Ammon's horn (tissue), 1 donor: ENCODE data around the gene ACRBP.
A peak's percentile ranks its signal among the peaks of the same experiment; 100 is the strongest.

Source experiments
- DNase-seq: peaks from one replicate; pipeline ENCODE4 v3.0.0-alpha.2; 2016; ENCODE audit warnings: low spot score

The ACRBP gene

GRCh38 chr12:6646276-6647082, 753 bp downstream of the ACRBP start:
- no peak for DNase-seq

GRCh38 chr12:6644903-6645302, 2.3 kb downstream of the ACRBP start:
- peak; percentile 57 for DNase-seq

GRCh38 chr12:6644257-6644596, 3.0 kb downstream of the ACRBP start:
- peak; percentile 78 for DNase-seq

- DNase-seq: peak; percentile 61
These were observed 3.5 kb downstream of the ACRBP start for GRCh38 chr12:6643569-6644256.

DNA sequence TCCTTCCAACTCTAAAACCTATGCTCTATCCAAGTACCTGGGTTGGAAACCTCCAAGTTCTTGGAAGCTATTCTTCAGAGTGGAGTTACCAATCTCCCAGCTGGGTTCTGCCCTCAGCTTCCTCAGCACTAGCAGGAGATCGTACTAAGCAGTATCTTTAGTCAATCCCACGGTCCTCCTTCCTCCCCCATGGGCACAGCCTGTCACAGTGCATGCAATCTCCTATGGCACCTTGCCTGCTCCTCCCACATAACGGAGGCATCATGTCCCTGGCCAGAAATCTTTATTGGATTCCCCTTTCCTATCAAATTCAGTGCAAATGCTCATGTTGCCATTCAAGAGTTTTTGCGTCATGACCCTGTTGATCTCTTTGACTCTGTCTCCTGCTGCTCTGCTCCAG, 6.1 kb downstream of the ACRBP start:
- DNase-seq: peak; percentile 60

GRCh38 chr12:6640497-6640896, 6.7 kb downstream of the ACRBP start:
- DNase-seq: no peak

- no peak for DNase-seq
These were observed 8.0 kb downstream of the ACRBP start for GRCh38 chr12:6639151-6639801.

DNA sequence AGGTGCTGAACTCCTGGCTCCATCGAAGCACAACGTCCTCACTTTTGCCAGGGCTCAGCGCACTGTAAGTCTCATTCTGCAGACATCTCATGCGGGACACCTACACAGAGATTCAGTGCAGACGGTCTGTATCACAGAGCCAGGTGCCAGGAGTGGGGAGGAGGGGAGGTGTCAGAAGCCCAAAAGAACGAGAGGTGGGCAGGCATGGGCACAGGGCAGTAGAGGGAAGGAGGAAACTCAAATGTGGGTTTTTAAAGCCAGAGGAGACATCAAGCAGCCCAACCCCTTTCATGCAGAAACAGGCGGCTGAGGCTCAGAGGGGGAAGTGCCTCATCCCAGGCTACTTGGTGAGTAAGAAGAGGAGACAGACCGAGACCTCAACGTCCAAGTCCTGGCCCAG, 8.9 kb downstream of the ACRBP start:
- peak; percentile 61 for DNase-seq

GRCh38 chr12:6635856-6636531, 11.2 kb downstream of the ACRBP start, which contains the start of gene LPAR5:
Gene LPAR5 (minus strand): TSS chr12:6635959. CDS start chr12:6621248, 14,711 bp downstream.
- DNase-seq: peak; percentile 61

- DNase-seq: no peak
These were observed 11.8 kb downstream of the ACRBP start for GRCh38 chr12:6635375-6635855.

GRCh38 chr12:6632026-6632983, 14.9 kb downstream of the ACRBP start:
- DNase-seq: peak; percentile 75

DNA sequence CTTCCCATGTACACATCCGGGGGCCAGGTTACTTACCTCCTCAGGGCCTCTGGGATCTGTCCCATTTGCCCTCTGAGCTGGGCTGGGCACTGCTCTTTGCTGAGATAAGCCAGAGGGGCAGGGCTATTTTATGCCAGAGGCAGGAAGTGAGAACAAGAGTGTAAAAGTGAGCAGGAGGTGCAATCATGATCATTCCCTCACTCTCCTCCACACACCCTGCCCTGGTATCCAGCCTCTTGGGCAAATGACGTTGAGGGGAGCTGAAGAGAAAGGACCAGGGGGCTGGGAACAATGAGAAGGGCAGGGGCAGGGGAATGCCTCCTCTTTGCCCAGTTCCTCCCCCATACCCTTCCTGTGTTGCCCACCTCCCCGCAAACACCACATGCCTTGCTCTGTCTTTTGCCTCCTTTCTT, 15.7 kb downstream of the ACRBP start:
- DNase-seq: no peak

DNA sequence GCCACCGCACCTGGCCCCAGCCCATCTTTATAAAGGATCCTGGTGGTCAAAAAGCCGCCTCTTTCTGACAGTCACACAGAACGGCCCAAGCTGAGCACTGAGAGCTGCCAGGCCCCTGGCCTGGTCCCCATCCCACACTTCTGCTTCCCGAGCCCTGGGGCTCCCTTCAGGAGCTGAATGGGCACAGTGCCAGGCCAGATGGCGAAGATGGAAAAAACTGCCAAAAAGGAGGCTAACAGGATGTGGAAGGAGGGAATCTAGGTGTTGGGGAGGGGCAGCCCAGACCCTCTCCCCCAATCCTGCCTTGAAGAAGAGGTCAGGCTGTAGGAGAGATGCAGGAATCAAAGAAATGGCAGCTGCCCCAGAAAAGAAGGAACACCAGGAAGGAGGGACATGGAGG, 16.5 kb downstream of the ACRBP start:
- no peak for DNase-seq

GRCh38 chr12:6627616-6628015, 19.6 kb downstream of the ACRBP start:
- no peak for DNase-seq

DNA sequence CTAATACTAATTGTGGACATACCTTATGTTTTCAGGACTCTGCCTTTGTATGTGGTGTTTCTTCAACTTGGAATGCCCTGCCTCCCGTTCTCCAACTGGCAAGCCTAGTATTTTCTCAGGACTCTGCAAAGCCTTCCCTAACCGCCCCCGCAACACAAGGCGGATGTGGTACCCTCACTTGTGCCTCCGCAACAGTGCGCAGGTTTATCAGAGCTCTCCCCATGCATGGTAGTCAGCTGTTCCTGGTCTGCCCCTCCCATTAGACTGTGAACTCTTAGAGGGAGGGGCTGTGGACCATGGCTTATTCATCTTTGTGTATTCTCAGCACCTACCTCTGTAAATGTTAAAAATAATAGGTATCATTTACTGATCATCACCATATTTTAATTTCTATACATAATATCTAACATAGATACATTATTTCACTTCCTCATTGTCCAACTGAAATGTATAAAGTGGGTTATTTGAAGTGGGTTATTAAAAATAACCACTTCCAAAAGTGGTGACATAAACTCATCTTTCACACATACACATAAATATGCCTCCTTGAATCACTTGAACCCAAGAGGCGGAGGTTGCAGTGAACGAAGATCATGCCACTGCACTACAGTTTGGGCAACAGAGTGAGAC, 20.5 kb downstream of the ACRBP start:
- DNase-seq: peak; percentile 46

DNA sequence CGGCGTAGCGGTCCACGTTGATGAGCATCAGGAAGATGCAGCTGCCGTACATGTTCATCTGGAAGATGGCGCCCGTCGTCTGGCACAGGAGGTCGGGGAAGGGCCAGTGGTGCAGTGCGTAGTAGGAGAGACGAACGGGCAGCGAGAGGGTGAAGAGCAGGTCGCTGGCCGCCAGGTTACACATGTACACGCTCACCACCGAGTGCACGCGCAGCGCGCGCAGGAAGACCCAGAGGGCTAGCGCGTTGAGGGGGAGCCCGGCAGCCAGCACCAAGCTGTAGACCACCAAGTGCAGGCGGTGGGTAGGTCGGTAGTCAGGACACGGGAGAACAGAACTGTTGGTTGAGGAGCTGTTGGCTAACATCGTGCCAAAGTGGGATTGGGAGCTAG, 26.4 kb downstream of the ACRBP start:
- DNase-seq: no peak

DNA sequence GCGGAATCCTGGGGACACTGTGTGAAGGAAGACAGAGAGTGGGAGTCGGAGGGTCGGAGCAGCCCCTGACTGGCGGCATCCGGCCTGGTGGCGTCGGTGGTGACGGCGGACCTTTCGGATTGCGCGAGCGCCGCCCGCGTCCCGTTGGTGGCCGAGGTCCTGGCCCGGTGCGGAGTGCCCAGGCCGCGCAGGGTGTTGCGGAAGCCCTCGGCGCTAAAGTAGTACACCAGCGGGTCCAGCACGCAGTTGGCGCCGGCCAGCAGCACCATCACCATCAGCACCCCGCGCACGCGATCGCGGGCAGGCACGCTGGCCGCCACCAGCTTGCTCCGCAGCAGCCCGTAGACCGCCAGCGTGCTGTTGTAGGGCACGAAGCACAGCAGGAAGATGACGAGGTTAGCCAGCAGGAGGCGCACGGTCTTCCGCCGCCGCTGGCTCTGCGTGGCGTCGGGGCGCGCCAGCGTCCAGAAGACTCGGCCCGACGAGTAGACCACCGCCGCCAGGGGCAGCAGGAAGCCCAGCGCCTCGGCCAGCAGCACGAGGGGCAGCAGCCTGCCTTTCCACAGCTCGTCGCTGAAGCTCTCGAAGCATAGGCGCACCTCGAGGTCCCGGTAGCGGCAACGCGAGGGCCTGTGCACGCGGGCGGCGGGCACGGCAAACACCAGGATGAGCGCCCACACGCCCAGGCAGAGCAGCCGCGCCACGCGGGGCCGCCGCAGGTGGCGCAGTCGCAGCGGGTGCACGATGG, 26.9 kb downstream of the ACRBP start:
- DNase-seq: no peak

- peak; percentile 49 for DNase-seq
These were observed 28.6 kb downstream of the ACRBP start for GRCh38 chr12:6618483-6619225.

GRCh38 chr12:6615802-6616201, 31.4 kb downstream of the ACRBP start:
- DNase-seq: no peak
